ENCODE data around the gene ALG14.
"Not testable (repeated sequence)": the region's sequence is repeated elsewhere in the genome, so short reads cannot be mapped to it uniquely, and the experiment has no call there.

The ALG14 gene

GRCh38 chr1:95072532-95073419, at the start of gene ALG14:
Gene ALG14, minus strand, starts transcription at chr1:95072951. Its CDS starts 53 bp downstream, at chr1:95072898.
- peak; percentile 78 for DNase-seq (ENCODE audit: low spot score)

GRCh38 chr1:95122151-95122697, 49.5 kb upstream of the ALG14 start:
- DNase-seq (ENCODE audit: low spot score) = peak; percentile 74

GRCh38 chr1:95119273-95119672, 46.5 kb upstream of the ALG14 start:
- DNase-seq (ENCODE audit: low spot score) = no peak

- DNase-seq (ENCODE audit: low spot score) = no peak
Observed at GRCh38 chr1:95118710-95119109, 46.0 kb upstream of the ALG14 start.

- DNase-seq (ENCODE audit: low spot score) = no peak
Observed at GRCh38 chr1:95118067-95118499, 45.3 kb upstream of the ALG14 start.

GRCh38 chr1:95117207-95118066, 44.7 kb upstream of the ALG14 start, which contains the start of gene TLCD4:
Gene TLCD4, plus strand, starts transcription at chr1:95117355. Its CDS starts 26,547 bp downstream, at chr1:95143902.
- peak; percentile 61 for DNase-seq (ENCODE audit: low spot score)

- peak; percentile 76 for DNase-seq (ENCODE audit: low spot score)
Observed at GRCh38 chr1:95116580-95117206, 43.9 kb upstream of the ALG14 start.

- DNase-seq (ENCODE audit: low spot score) = peak; percentile 50
Observed at GRCh38 chr1:95115708-95116137, 43.0 kb upstream of the ALG14 start.

GRCh38 chr1:95113684-95114083, 40.9 kb upstream of the ALG14 start:
- no peak for DNase-seq (ENCODE audit: low spot score)

- DNase-seq (ENCODE audit: low spot score) = no peak
Observed at GRCh38 chr1:95111014-95111413, 38.3 kb upstream of the ALG14 start.

GRCh38 chr1:95108792-95109191, 36.0 kb upstream of the ALG14 start:
- no peak for DNase-seq (ENCODE audit: low spot score)

- no peak for DNase-seq (ENCODE audit: low spot score)
Observed at GRCh38 chr1:95098196-95098595, 25.4 kb upstream of the ALG14 start.

- DNase-seq (ENCODE audit: low spot score) = no peak
Observed at GRCh38 chr1:95097426-95097825, 24.7 kb upstream of the ALG14 start.

- DNase-seq (ENCODE audit: low spot score) = no peak
Observed at GRCh38 chr1:95096218-95096841, 23.6 kb upstream of the ALG14 start.

GRCh38 chr1:95095833-95096217, 23.1 kb upstream of the ALG14 start:
- peak; percentile 36 for DNase-seq (ENCODE audit: low spot score)

- DNase-seq (ENCODE audit: low spot score) = no peak
Observed at GRCh38 chr1:95094923-95095322, 22.2 kb upstream of the ALG14 start.

GRCh38 chr1:95093296-95093695, 20.5 kb upstream of the ALG14 start:
- DNase-seq (ENCODE audit: low spot score) = no peak

GRCh38 chr1:95092891-95093290, 20.1 kb upstream of the ALG14 start:
- DNase-seq (ENCODE audit: low spot score) = not testable (repeated sequence)

GRCh38 chr1:95091290-95091689, 18.5 kb upstream of the ALG14 start:
- not testable (repeated sequence) for DNase-seq (ENCODE audit: low spot score)

GRCh38 chr1:95089650-95090287, 17.0 kb upstream of the ALG14 start:
- DNase-seq (ENCODE audit: low spot score) = no peak

GRCh38 chr1:95088303-95088702, 15.6 kb upstream of the ALG14 start:
- no peak for DNase-seq (ENCODE audit: low spot score)

Data from HuH-7 (cell line).